GM10266 (cell line): Measurements from ENCODE around the gene CD180.

Experiments
- DNase-seq: peaks from one replicate; pipeline ENCODE4 v3.0.0; 2012; ENCODE audit errors: extremely low spot score
- CTCF ChIP-seq: IDR thresholded peaks from 2 replicates; pipeline ENCODE4 v1.5.1; 2012; ENCODE audit warnings: mild to moderate bottlenecking, low read depth; ENCODE audit not compliant: control insufficient read depth, insufficient read depth; ENCODE audit errors: missing control alignments

The CD180 gene

GRCh38 chr5:67240846-67241245 is 44.2 kb upstream of the CD180 start:
- no peak for DNase-seq
- TF ChIP-seq CTCF, result no peak

GRCh38 chr5:67240065-67240464 is 43.5 kb upstream of the CD180 start:
- no peak for TF ChIP-seq CTCF
- DNase-seq, result no peak

- no peak for DNase-seq
- no peak for TF ChIP-seq CTCF
Observed at GRCh38 chr5:67238191-67238590, 41.6 kb upstream of the CD180 start.

GRCh38 chr5:67235399-67236110 is 39.0 kb upstream of the CD180 start:
- no peak for TF ChIP-seq CTCF

GRCh38 chr5:67234671-67235176 is 38.1 kb upstream of the CD180 start:
- DNase-seq, result no peak
- TF ChIP-seq CTCF, result no peak

More at GRCh38 chr5:67235399-67236110, 39.0 kb upstream of the CD180 start:
- no peak for DNase-seq

GRCh38 chr5:67233075-67233474 is 36.5 kb upstream of the CD180 start:
- TF ChIP-seq CTCF, result no peak
- DNase-seq, result no peak

GRCh38 chr5:67223211-67223610 is 26.6 kb upstream of the CD180 start:
- TF ChIP-seq CTCF, result no peak
- no peak for DNase-seq
